ENCODE results near the gene RGMA.

- TF ChIP-seq FOS (IDR thresholded peaks at IDR 0.05; ENCODE audit: borderline replicate concordance, insufficient read depth, low read length) = no peak
- TF ChIP-seq CTCF (IDR thresholded peaks at IDR 0.05; ENCODE audit: extremely low read depth in 1 of 2, insufficient read depth in 1 of 2, low read depth in 1 of 2, low read length in 2 of 2) = no peak
- no peak for TF ChIP-seq POLR2AphosphoS5 (IDR thresholded peaks at IDR 0.05; ENCODE audit: insufficient read depth, low read depth, low read length)
- no peak for TF ChIP-seq POLR2A (IDR thresholded peaks at IDR 0.05; ENCODE audit: low read depth, low read length)
- TF ChIP-seq EZH2 (IDR thresholded peaks at IDR 0.05; ENCODE audit: borderline replicate concordance, low read depth, low read length, severe bottlenecking) = no peak
- TF ChIP-seq MAX (IDR thresholded peaks at IDR 0.05; ENCODE audit: insufficient read depth, insufficient read length) = no peak
- no peak for TF ChIP-seq JUN (IDR thresholded peaks at IDR 0.05; ENCODE audit: borderline replicate concordance, insufficient read depth, insufficient read length, low read depth)
- no peak for TF ChIP-seq MYC (IDR thresholded peaks at IDR 0.05; ENCODE audit: low read depth, low read length)
- TF ChIP-seq GATA2 (IDR thresholded peaks at IDR 0.05; ENCODE audit: insufficient read depth, insufficient read length, low read depth, low read length) = no peak
Measured at GRCh38 chr15:93086791-93087190, 2.2 kb downstream of the RGMA start.
